Effector memory CD8-positive, alpha-beta T cell (primary cell): Measurements from ENCODE around the gene GMPPA.

Experiments used
- ATAC-seq: fragments of 150-1000 bp; cut with Tn5 transposase; replicated peaks from 2 replicates; pipeline ENCODE4 v1.10.0; 2021; ENCODE audit warnings: mild to moderate bottlenecking, moderate library complexity
- DNase-seq, 3 experiments: peaks; one replicate each; pipeline ENCODE4 v3.0.0; 2021
- H3K27ac Mint-ChIP-seq, 2 donors: one replicate each; pipeline ENCODE4 v1.8.0; 2022; ENCODE audit warnings: mild to moderate bottlenecking in 2 of 2, mixed read lengths in 2 of 2, moderate library complexity in 2 of 2
- H3K27me3 Mint-ChIP-seq, 2 donors: one replicate each; pipeline ENCODE4 v1.8.0; 2022; ENCODE audit warnings: mixed read lengths in 2 of 2
- H3K36me3 Mint-ChIP-seq: one replicate; pipeline ENCODE4 v1.8.0; 2022; ENCODE audit warnings: mild to moderate bottlenecking, moderate library complexity, mixed read lengths; ENCODE audit not compliant: insufficient read depth
- H3K4me1 Mint-ChIP-seq, 2 donors: one replicate each; pipeline ENCODE4 v1.8.0; 2022; ENCODE audit warnings: low read depth in 2 of 2, mixed read lengths in 2 of 2
- H3K4me3 Mint-ChIP-seq, 2 donors: one replicate each; pipeline ENCODE4 v1.8.0; 2022; ENCODE audit warnings: mild to moderate bottlenecking in 2 of 2, mixed read lengths in 2 of 2, moderate library complexity in 2 of 2
- H3K9me3 Mint-ChIP-seq, 2 donors: one replicate each; pipeline ENCODE4 v1.8.0; 2022; ENCODE audit warnings: mixed read lengths in 2 of 2

The GMPPA gene

DNA sequence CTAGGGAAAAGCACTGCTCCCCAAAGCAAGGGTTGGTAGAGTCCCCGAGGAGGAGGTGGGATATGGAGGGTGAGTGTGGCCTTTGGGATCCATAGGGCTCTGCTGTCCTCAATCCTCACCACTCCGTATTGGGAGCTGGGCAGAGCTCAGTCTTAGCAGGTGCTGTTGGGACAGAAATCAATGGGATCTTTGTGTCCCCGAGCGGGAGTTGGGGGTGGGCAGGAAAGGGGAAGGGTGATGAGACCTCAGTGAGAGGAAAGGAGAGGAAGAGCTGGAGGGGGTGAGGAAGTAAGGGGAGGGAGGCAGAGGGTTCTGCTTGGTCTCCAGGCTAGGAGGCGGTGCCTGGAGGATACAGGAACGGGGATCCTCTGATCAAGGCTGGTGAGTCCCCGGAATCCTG lies 18.2 kb downstream of the GMPPA start:
- no peak overlapping the region for H3K4me3 Mint-ChIP-seq
- no peak for ATAC-seq
- H3K27ac Mint-ChIP-seq, result no peak overlapping the region
- H3K27me3 Mint-ChIP-seq, result peaks cover 91 to 100% of the 10 kb centered on the region in 2 donors
- H3K36me3 Mint-ChIP-seq, result peaks cover 2% of the 10 kb centered on the region
- H3K9me3 Mint-ChIP-seq, result no peaks in the 10 kb centered on the region
- no peak for DNase-seq
- peaks cover 14 to 22% of the 10 kb centered on the region in 2 donors for H3K4me1 Mint-ChIP-seq

DNA sequence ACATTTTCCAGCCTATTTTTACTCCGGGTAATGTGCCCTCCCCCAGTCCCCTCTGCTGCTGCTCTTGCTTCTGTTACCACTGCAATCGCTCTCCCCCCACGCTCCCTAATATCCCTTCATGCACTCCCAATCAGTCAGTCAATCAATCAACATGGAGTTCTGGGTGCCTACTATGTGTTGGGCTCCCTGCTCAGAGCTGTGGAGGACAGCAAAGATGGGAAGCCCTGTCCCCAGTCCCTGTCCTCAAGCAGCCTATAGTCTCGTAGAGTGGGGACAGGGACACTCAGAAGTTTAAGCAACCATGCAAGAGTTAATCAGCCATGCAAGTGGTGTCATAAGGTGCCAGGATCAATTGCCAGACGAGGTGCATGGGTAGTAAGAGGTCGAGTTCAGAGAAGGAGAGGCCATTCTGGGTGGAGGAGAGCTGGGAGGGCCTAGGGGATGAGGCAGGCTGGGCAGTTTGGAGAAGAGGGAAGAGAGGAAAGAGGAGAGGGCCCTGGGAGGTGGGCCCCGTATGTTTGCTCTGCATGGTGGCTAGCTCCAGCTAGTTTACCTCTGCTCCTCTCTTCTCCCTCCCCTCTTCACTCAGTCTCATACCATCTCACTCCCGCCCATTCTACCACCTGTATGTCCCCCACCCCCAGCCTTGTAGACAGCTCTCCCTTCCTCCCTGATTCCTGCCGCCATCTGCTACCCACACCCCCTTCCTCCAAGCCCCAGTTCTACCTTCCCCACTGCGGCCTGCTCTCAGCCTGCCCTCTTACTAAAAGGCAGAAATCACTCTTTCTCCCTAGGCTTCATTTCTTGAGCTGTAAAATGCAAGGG lies 19.5 kb downstream of the GMPPA start:
- H3K4me3 Mint-ChIP-seq, result no peak overlapping the region
- H3K27ac Mint-ChIP-seq, result no peak overlapping the region
- peaks cover 11 to 21% of the 10 kb centered on the region in 2 donors for H3K4me1 Mint-ChIP-seq
- H3K36me3 Mint-ChIP-seq, result peaks cover 2% of the 10 kb centered on the region
- H3K9me3 Mint-ChIP-seq, result no peaks in the 10 kb centered on the region
- H3K27me3 Mint-ChIP-seq, result peaks cover 86 to 96% of the 10 kb centered on the region in 2 donors
- DNase-seq (no peak), ATAC-seq (no peak)

DNA sequence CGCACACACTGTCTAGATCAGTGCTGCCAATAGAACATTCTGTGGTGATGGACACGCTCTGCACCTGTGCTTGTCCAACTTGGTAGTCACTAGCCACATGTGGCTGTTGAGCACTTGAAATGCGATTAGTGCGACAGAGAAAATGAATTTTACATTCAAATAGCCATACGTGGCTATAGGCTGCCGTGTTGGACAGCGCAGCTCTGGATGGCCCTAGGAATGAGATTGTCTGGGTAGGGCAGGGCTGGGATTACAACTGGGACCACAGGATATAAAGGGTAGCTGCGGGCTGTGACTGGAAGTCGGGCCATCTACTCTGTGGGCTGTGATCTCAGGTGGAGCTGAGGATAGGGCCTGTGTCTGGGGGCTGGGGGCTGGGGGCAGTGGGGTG lies 20.8 kb downstream of the GMPPA start:
- Mint-ChIP-seq H3K36me3 (no peaks in the 10 kb centered on the region), H3K4me3 (no peak overlapping the region), H3K4me1 (peaks cover 0 to 12% of the 10 kb centered on the region in 2 donors), H3K9me3 (no peaks in the 10 kb centered on the region), H3K27ac (no peak overlapping the region), H3K27me3 (peaks cover 86 to 96% of the 10 kb centered on the region in 2 donors)
- DNase-seq (no peak), ATAC-seq (no peak)

DNA sequence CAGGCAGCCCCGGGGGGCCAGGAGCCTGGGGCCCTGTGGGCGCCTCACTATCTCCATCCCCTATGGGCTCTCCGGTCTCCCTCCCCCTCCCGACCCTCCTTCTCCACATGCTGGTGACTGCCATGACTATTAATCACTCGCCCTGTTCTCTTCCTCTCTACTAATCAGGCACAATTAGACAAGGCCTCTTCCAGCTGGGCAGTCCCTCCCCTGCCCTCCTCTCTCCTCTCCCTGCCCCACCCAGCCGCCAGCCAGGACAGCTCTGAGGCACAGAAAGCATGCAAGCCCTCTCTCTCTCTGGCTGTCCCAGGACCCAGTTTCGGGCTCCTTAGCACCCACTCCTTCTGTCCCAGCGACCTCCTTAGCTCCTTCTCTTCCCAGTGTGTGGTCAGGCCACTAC lies 21.4 kb downstream of the GMPPA start:
- Mint-ChIP-seq H3K9me3 (no peaks in the 10 kb centered on the region), H3K27ac (no peak overlapping the region), H3K36me3 (no peaks in the 10 kb centered on the region), H3K4me1 (peaks cover 0 to 12% of the 10 kb centered on the region in 2 donors), H3K4me3 (no peak overlapping the region), H3K27me3 (peaks cover 88 to 96% of the 10 kb centered on the region in 2 donors)
- ATAC-seq (no peak), DNase-seq (no peak)

DNA sequence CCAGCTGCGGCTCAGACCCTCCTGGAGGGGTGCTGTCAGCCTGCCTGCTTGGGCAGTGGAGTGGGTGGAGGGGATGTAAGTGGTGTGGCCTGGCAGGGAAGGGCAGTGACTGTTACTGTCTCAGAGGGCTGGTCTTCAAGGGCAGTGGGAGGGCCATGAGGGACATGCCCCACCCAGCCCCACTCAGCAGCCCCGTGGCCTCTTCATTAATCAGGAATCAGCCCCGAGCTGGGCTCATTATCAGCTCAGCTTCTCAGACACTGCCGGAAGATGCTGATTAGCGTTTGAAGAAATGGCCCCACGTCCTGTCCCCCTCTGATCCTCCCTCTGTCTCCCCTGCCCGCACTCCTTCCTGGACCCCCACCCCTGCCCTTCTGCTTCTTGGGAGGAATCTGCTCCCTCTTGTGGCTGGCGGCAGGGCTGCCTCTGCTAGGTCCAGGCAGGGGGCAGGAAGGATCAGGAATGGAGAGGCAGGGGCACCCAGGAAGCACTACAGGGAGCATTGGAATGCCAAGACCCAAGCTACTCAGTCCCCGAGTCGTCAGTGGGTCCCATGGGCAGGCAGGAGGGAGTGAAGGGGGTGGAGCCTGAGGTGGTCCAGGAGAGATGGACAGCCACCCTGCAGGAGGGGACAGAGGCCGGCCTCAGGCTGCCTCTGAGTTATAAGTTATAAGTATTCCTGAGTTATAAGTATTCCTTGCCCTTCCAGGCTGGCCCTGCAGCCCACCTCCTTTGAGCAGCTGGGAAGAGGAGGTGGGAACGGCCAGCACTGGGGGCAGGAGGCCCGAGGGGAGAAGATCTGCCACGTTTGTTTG lies 22.6 kb downstream of the GMPPA start:
- Mint-ChIP-seq H3K4me1 (peaks cover 0 to 9% of the 10 kb centered on the region in 2 donors), H3K27ac (no peak overlapping the region), H3K4me3 (peak overlapping the region; percentile 47), H3K36me3 (no peaks in the 10 kb centered on the region), H3K9me3 (no peaks in the 10 kb centered on the region), H3K27me3 (peaks cover 88 to 96% of the 10 kb centered on the region in 2 donors)
- peak; percentile 14 for ATAC-seq
- DNase-seq, result no peak

DNA sequence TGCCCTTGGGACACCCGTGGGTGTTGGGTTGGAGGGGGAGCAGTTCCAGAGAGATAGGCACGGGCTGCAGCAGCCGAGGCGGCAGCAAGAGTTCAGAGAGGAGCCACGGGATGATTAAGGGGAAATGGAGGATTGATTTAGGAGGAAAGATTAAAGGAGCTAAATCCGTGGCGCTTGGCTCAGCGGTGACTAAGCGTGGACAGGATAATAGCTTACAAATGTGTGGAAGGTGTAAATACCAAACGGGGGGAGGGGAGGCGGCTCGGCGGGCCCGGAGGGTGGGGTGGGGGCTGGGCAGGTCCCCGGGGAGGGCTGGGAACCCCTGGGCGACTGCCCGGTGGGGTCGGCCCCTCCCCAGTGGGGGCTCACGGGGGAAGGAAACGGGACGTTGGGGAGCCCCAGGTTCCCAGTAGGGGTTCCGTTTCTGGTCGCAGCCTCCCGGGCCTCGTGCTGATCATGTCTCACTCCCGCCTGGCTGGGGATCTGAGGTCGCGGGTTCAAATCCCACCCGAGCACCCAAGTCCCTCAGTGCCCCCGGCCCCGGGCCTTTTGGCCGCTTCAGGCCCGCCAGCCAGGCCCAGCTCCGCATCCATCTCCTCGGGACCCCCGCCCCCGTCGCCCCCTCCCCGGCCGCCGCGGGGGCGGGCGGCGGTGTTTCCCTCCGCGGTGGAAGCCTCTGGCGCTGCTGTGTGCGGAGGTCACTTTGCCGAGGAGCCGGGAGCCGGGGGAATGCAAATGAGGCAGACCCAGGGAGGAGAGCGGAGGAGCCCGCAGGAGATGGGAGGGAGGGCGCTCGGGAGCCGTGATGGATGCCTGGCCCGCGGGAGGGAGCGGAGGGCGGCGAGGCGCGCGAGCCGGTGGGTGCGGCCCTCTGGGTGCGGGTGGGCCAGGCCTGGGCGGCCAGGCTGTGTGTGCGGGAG lies 23.7 kb downstream of the GMPPA start:
- H3K9me3 Mint-ChIP-seq, result no peaks in the 10 kb centered on the region
- no peak for DNase-seq
- peaks cover 0 to 9% of the 10 kb centered on the region in 2 donors for H3K4me1 Mint-ChIP-seq
- H3K4me3 Mint-ChIP-seq, result peak overlapping the region; percentile 47
- H3K27me3 Mint-ChIP-seq, result peaks cover 88 to 96% of the 10 kb centered on the region in 2 donors
- peak overlapping the region in 1 of 2 donors; percentile 16 for H3K27ac Mint-ChIP-seq
- no peak for ATAC-seq
- H3K36me3 Mint-ChIP-seq, result no peaks in the 10 kb centered on the region

DNA sequence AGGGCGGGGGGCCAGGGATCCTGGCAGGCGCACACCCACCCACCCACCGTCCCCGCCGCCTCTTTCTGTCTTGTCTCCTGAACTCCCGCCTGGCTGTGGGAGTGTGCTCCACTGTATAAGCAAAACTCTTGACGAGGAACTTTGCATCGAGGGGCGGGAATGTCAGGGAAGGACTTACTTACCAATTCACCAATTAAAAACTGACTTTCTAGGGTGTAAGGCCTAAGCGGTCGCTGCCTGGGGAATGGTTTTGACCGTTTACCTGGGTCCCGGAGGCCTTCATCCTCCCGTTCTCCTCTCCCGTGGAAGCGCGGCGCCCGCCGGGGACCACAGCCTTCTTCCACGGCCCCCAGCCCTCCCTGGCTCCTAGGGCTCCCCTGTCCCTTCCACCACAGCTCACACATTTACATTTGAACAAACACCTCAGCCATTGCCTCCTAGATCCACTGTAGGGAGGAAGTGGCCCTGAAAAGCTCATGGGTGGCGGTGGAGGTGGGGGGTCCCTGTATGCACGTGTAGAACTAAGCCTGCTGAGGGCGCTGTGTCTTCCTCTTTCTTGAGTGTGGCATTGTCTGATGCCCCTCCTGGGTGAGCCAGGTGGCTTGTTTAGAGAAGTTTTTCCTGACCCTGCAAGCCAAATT lies 24.5 kb downstream of the GMPPA start:
- Mint-ChIP-seq H3K27me3 (peaks cover 87 to 96% of the 10 kb centered on the region in 2 donors), H3K4me3 (peak overlapping the region in 1 of 2 donors; percentile 25), H3K4me1 (peaks cover 0 to 9% of the 10 kb centered on the region in 2 donors), H3K36me3 (no peaks in the 10 kb centered on the region), H3K9me3 (no peaks in the 10 kb centered on the region), H3K27ac (no peak overlapping the region)
- peak; percentile 29 for ATAC-seq
- DNase-seq, result no peak

DNA sequence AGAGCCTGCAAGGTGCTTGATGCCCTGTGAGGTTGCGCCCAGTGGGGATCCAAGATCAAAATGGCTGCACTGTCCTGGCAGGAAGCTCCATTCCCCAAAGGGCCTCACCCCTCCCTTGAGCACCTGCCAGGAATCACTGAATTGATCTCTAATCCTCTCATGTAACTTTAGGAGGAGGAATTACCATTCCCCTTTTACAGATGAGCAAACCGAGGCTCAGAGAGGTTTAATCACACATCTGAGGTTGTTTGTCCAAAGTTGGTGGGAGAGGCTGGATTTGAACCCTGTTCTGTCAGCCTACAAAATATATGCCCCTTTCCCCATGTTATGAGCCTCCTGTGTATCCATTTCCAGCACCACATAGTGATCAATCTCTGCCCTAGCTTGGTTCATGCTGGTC lies 26.1 kb downstream of the GMPPA start:
- Mint-ChIP-seq H3K4me1 (peaks cover 0 to 9% of the 10 kb centered on the region in 2 donors), H3K27ac (no peak overlapping the region), H3K36me3 (no peaks in the 10 kb centered on the region), H3K9me3 (no peaks in the 10 kb centered on the region), H3K27me3 (peaks cover 87 to 96% of the 10 kb centered on the region in 2 donors), H3K4me3 (no peak overlapping the region)
- no peak for ATAC-seq
- DNase-seq, result no peak

DNA sequence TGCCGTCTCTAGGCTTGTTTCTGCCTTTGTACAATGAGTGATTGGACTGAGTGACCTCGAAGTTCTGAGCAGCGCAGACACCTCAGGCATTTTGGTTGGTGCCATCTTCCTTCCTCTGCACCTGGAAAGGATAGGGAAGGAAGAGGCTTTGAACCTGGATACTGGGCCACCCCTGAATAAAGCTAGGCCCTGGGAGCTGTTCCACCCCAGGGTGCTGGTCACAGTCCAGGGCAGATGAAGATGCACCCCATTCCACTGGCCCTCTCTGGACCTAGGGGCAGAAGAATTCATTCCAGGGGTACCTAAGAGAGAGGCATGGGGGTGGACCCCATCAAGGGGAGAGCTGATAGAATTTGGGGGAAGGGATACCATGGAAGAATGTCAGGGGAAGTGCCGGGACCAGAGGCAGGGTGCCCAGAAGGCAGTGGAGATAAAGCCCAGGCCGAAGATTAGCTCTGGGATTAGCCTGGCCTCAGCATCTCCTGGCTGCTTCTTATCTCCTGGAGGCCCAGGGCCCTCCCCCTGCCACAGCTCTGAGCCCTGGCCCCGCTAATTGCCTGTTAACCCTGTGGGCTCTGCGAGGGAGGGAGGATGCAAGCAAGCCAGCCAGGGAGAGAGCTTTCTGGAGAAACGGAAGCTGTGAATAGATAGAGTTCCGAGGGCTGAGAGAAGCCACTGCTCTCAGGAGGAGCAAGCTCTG lies 27.0 kb downstream of the GMPPA start:
- H3K4me1 Mint-ChIP-seq, result peaks cover 0 to 12% of the 10 kb centered on the region in 2 donors
- peaks cover 88 to 96% of the 10 kb centered on the region in 2 donors for H3K27me3 Mint-ChIP-seq
- no peak overlapping the region for H3K27ac Mint-ChIP-seq
- peaks cover 3% of the 10 kb centered on the region for H3K36me3 Mint-ChIP-seq
- H3K4me3 Mint-ChIP-seq, result no peak overlapping the region
- no peak for DNase-seq
- ATAC-seq, result no peak
- H3K9me3 Mint-ChIP-seq, result no peaks in the 10 kb centered on the region

DNA sequence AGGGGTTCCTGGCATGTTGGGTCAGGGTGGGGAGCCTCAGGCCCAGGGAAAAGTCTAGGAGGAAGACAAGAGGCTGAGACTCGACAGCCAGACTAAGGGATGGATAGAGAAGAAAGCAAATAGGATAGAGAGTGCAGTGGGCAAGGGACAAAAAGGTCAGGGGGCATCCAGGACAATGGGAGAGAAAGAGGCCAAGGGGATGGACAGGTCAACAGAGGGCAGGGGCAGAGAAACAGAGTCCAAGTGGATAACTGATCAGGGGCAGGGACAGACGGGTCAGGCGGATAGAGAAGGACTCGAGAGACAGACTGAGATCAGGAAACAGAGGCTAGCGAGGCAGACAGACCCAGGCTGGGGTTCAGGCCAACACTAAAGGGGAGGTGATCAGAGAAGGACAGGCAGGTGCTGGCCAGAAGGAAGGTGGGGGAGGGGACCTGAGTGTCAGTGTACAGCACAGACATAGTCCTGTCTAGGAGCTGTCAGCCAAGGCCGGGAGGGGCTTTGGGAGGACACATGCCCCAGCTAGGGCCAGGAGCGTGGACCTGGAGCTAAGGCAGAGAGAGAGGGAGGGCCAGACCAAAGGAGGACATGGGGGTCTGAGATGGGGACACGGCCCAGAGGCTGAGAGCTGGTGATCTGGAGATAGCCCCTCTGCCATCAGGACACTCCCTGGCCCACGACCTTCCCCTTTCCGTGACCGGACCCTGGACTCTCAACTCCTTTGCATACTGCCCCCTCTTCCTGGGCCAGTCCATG lies 27.8 kb downstream of the GMPPA start:
- Mint-ChIP-seq H3K4me1 (peaks cover 0 to 9% of the 10 kb centered on the region in 2 donors), H3K27ac (no peak overlapping the region), H3K36me3 (peaks cover 3% of the 10 kb centered on the region), H3K27me3 (peaks cover 88 to 96% of the 10 kb centered on the region in 2 donors), H3K9me3 (no peaks in the 10 kb centered on the region), H3K4me3 (no peak overlapping the region)
- ATAC-seq (no peak), DNase-seq (no peak)

DNA sequence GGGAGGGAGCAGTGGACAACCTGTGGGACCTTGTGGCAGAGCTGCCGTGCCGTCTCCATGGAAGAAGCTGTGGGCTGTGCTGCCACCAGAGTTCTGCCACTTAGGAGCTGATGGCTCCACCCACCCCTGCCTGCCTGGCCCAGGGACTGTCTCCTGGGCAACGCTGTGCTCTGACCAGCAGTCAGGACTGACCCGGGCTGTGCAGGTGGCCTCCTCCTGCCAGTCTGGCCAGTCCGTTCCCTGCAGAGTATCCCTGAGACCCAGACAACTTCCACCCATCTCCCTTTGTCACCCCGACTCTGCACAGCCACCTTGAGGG lies 28.3 kb downstream of the GMPPA start:
- Mint-ChIP-seq H3K36me3 (peaks cover 3% of the 10 kb centered on the region), H3K4me3 (no peak overlapping the region), H3K27ac (no peak overlapping the region), H3K4me1 (peaks cover 0 to 4% of the 10 kb centered on the region in 2 donors), H3K27me3 (peaks cover 87 to 96% of the 10 kb centered on the region in 2 donors), H3K9me3 (no peaks in the 10 kb centered on the region)
- DNase-seq (no peak), ATAC-seq (no peak)

DNA sequence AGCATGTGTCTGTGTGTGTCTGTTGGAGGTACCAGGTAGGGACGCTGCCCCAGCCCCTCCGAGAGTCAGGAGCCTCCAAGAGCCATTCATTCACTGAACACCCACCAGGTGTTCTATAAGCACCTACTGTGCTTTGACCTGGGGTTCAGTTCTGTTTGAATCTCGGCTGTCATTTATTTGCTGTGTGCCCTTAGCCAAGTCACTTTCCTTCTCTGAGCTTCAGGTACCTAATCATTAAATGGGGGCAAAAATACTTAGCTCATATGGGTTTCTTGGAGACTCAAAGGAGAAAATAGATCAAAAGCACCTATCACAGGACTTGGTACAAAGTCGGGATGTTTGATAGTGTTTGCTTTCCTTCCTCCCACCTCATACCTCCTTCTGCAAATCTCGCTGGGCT lies 28.8 kb downstream of the GMPPA start:
- Mint-ChIP-seq H3K27me3 (peaks cover 86 to 96% of the 10 kb centered on the region in 2 donors), H3K9me3 (no peaks in the 10 kb centered on the region), H3K36me3 (peaks cover 3% of the 10 kb centered on the region), H3K4me1 (peaks cover 0 to 3% of the 10 kb centered on the region in 2 donors), H3K27ac (no peak overlapping the region), H3K4me3 (no peak overlapping the region)
- ATAC-seq, result no peak
- no peak for DNase-seq
